Activated CD8-positive, alpha-beta memory T cell treated with anti-CD3 and anti-CD28 coated beads for 48 hours (primary cell): Measurements from ENCODE around the gene PITPNM1.

Source experiments
- DNase-seq, 3 experiments: peaks; one replicate each; pipeline ENCODE4 v3.0.0-alpha.2; 2020; ENCODE audit warnings: low read depth in 2 of 3, low spot score in 2 of 3

Gene PITPNM1

GRCh38 chr11:67504005-67504949, 886 bp downstream of the PITPNM1 start:
- no peak for DNase-seq

GRCh38 chr11:67503119-67504004, 1.8 kb downstream of the PITPNM1 start:
- no peak for DNase-seq

- DNase-seq: no peak
These were observed 2.7 kb downstream of the PITPNM1 start for GRCh38 chr11:67502328-67502979.

GRCh38 chr11:67501854-67502253, 3.3 kb downstream of the PITPNM1 start:
- no peak for DNase-seq

DNA sequence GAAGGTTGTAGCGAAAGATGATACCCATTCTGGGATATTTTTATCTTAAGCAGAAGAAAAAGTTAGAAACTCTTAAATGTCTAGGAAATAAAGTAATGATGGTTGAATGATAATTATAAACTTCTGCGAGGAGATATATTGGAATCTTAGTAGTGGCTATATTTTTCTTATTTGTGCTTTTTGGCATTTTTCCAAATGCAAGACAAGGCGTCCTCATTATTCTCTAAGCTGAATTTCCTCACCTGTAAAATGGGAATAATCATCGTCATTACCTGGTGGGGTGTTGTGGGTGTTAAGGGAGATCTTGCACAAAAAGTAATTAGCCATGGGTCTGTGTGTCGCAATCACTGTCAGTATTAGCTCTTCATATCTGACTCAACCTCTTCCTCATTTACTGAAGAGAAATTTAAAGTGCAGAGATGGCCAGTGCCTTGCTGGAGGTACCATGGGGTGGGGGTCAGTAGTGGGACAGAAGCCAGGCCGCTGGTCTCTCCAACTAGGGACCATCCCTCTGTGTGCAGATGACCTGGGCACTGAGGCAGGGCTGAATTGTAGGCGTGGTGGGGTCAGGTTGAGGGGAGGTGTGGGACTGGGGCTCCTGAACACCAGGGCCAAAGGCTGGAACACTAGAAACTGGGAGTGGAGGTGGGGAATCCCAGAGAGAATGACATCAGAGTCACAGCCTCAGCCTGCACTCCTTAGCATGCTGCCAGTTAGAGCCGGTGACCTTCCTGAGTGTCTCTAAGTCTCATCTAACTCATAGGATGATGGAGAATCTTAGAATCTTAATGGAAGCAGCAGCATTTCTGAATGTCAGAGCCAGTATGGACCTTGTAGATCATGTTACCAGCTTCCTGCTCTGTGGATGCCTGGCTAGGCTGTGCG, 4.1 kb downstream of the PITPNM1 start:
- DNase-seq: no peak

DNA sequence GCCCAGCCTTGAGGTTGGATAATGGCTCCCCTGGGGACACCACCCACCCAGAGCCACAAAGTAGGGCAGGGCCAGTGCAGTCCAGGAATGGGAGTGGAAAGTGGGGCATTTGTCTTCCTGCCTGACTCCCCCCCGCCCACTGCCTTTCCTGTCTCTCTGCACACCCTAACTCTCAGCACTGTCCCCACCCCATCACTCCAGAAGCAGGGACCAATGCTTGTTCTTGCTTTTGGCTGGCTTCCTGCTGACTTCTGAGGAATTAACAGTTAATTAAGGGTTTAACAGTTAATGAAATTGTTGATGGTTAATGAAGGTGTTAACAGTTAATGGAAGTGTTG, 4.7 kb downstream of the PITPNM1 start:
- DNase-seq: no peak

DNA sequence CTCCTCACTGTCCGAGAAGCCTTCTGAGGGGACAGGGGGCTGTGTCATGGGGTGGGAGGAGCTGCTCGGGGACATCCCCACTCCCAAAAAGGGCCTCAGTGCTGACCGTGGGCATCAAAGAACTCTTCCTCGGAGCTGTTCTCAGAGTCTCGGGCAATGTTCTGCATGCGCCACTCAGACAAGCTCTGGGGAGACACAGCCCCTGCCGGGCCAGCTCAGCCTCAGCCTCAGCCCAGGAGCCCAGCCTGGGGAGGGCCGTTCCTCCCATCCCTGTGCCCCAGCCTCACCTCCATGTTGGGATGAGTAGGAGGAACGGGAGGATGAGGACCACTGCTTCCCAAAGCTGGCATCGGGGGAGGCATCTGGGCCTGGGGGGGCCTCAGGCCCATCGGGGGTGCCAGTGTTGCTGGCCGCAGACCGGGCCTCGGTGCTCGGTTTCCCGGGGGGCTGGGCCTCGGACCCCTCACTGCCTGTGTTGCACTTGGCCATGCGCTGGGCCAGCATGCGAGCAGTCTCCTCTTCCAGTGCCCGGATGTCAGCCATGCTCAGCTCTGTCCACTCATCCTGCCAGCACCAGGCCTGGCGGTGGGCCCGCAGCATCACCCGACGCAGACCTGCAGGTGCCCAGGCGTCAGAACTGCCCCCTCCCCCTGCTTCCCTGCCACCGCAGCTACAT, 5.2 kb downstream of the PITPNM1 start:
- no peak for DNase-seq

DNA sequence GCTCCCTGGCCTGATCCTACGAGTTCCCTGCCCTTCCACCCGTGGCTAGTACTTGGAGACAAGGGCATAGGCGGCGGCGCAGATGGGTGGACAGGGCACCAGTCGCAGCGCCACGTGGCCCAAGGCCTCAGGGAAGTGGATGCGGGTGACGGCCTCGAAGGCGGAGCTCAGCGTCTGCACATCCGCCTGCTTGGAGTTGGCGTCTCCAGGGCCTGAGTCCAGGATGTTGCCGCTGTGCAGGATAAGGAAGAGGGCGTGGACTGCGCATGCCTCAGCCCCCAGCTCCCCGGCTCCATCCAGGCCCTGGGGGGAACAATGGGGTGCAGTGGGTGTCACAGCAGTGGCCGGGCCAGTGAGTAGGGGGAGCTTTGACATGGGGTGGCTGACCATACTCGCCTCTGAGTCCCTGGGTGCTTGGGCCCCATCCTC, 6.6 kb downstream of the PITPNM1 start:
- no peak for DNase-seq

DNA sequence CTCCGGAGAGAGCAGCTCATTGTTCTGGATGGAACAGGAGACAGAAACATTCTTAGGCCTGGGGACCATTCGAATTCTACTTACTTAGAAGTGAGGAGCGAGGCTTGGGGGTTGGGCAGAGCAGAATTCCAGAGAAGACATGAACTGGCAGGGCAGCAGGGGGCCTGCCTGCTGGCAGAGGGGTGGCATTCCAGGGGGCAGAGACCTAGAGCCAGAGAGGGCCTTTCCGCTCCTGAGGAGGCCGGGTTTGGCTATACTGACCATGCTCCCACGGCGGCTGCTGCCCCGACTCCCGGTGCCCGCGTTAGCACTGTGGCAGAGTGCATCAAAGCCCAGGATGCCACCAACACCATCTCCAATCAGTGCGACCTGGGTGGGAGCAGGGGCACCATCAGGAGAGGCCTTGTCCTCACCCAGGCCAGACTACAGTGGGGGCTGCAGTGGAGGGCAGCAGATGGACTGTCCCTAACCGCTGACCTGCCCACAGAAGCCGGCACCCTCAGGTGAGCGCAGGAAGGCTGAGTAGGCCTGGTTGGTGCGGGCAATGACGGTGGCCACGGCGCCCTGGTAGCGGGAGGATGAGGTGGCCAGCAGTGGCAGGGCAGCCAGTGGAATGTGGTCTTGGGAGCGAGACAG, 7.4 kb downstream of the PITPNM1 start:
- DNase-seq: no peak

DNA sequence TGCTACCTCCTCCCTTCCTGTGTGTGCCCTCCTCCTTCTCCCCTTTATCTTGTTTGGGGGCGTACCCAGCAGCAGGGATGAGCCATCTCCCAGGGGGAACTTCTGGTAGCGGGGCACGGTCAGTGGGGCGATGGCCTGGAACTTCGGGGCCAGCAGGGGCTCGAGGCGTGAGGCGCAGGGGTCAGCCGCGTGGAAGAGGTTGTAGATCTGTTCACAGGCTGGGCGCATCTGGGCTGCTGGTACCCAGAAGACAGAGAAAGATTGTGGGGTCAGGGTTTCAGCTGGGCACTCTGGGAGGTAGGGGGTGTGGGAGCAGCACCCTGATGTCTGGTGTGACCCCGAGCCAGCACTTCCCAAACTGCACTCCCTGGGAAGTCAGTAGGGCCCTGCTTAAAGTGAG, 9.1 kb downstream of the PITPNM1 start:
- no peak for DNase-seq

- DNase-seq: no peak
These were observed 9.7 kb downstream of the PITPNM1 start for GRCh38 chr11:67495234-67496005.

- no peak for DNase-seq
These were observed 10.6 kb downstream of the PITPNM1 start for GRCh38 chr11:67494371-67495233.

- no peak for DNase-seq
These were observed 11.4 kb downstream of the PITPNM1 start for GRCh38 chr11:67493548-67494370.

GRCh38 chr11:67492801-67493547, 12.2 kb downstream of the PITPNM1 start:
- DNase-seq: no peak

- no peak for DNase-seq
These were observed 13.0 kb downstream of the PITPNM1 start for GRCh38 chr11:67492069-67492727.
